Hepatocyte (in vitro differentiated cells): ENCODE data around the gene PPP1CA. TPM values are rescaled to one million over a fixed set of nuclear protein-coding genes. Genes with fewer than 3 reads are reported as not detected.

ENCODE experiments used
- DNase-seq: peaks from one replicate; pipeline ENCODE4 v3.0.0-alpha.2; 2016; ENCODE audit warnings: low spot score
- H2AFZ ChIP-seq: fragments of 200-600 bp; sonication (generic); 2 replicates; pipeline ENCODE4 v1.6.0; 2016; ENCODE audit warnings: antibody characterized with exemption, mild to moderate bottlenecking
- H3K27ac ChIP-seq: fragments of 200-600 bp; sonication (generic); 2 replicates; pipeline ENCODE4 v1.5.1; 2016; ENCODE audit warnings: mild to moderate bottlenecking
- H3K27me3 ChIP-seq: fragments of 200-600 bp; sonication (generic); 2 replicates; pipeline ENCODE4 v1.6.1; 2016
- H3K36me3 ChIP-seq: fragments of 200-600 bp; sonication (generic); replicated peaks from 2 replicates; pipeline ENCODE4 v1.5.1; 2016; ENCODE audit warnings: low read depth; ENCODE audit not compliant: insufficient read depth
- H3K4me1 ChIP-seq: fragments of 200-600 bp; sonication (generic); 2 replicates; pipeline ENCODE4 v1.5.1; 2016; ENCODE audit warnings: mild to moderate bottlenecking, moderate library complexity; ENCODE audit not compliant: insufficient read depth
- H3K4me2 ChIP-seq: fragments of 200-600 bp; sonication (generic); 2 replicates; pipeline ENCODE4 v1.6.0; 2016
- H3K4me3 ChIP-seq: fragments of 200-600 bp; sonication (generic); 2 replicates; pipeline ENCODE4 v1.5.1; 2016; ENCODE audit warnings: mild to moderate bottlenecking
- H3K79me2 ChIP-seq: fragments of 200-600 bp; sonication (generic); 2 replicates; pipeline ENCODE4 v1.6.0; 2017; ENCODE audit warnings: mild to moderate bottlenecking
- H3K9me2 ChIP-seq: fragments of 200-600 bp; sonication (generic); replicated peaks from 2 replicates; pipeline ENCODE4 v1.6.0; 2017; ENCODE audit warnings: mild to moderate bottlenecking; ENCODE audit not compliant: insufficient read depth
- H3K9me3 ChIP-seq: fragments of 200-600 bp; sonication (generic); 2 replicates; pipeline ENCODE4 v1.5.1; 2016; ENCODE audit warnings: low read depth, mild to moderate bottlenecking
- H4K20me1 ChIP-seq: fragments of 200-600 bp; sonication (generic); 2 replicates; pipeline ENCODE4 v1.6.0; 2016; ENCODE audit warnings: mild to moderate bottlenecking; ENCODE audit not compliant: insufficient read depth, poor library complexity, severe bottlenecking
- EZH2 ChIP-seq: fragments of 200-600 bp; sonication (generic); IDR thresholded peaks from 2 replicates; pipeline ENCODE4 v1.6.1; 2016; ENCODE audit warnings: antibody characterized with exemption, mild to moderate bottlenecking, borderline replicate concordance
- EZH2phosphoT487 ChIP-seq: fragments of 200-600 bp; sonication (generic); IDR thresholded peaks from one replicate; pipeline ENCODE4 v1.6.1; 2018; ENCODE audit warnings: antibody characterized with exemption, mild to moderate bottlenecking, low read depth, moderate library complexity; ENCODE audit not compliant: unreplicated experiment, severe bottlenecking
- WGBS: methylation state at CpG from one replicate; pipeline ENCODE4 v1.1.6; 2016; ENCODE audit warnings: low lambda C conversion rate; ENCODE audit errors: missing lambda C conversion rate; 5-methylcytosine and 5-hydroxymethylcytosine counted together
- polyA plus RNA-seq: library from polyadenylated mRNA; unstranded; fragments of >200 nt; fragmentation: Nextera tagmentation; extraction: Ambion mirVana; gene quantifications from 2 replicates; pipeline ENCODE4 v1.2.1, GENCODE V29; 2016
- total RNA-seq: library from RNA; depleted of rRNA; stranded (reverse); fragments of >200 nt; gene quantifications from 2 replicates; pipeline ENCODE4 v1.2.3, GENCODE V29; 2014
- TF ChIP-seq, protein P1 (sequence below): fragments of 200-600 bp; sonication (generic); IDR thresholded peaks from 2 replicates; pipeline ENCODE4 v1.5.1; 2016; ENCODE audit warnings: antibody characterized with exemption, mild to moderate bottlenecking; ENCODE audit not compliant: poor library complexity

The PPP1CA gene
- total and polyA plus RNA-seq, 2 experiments from 2014 or later: 146 to 242 TPM

DNA sequence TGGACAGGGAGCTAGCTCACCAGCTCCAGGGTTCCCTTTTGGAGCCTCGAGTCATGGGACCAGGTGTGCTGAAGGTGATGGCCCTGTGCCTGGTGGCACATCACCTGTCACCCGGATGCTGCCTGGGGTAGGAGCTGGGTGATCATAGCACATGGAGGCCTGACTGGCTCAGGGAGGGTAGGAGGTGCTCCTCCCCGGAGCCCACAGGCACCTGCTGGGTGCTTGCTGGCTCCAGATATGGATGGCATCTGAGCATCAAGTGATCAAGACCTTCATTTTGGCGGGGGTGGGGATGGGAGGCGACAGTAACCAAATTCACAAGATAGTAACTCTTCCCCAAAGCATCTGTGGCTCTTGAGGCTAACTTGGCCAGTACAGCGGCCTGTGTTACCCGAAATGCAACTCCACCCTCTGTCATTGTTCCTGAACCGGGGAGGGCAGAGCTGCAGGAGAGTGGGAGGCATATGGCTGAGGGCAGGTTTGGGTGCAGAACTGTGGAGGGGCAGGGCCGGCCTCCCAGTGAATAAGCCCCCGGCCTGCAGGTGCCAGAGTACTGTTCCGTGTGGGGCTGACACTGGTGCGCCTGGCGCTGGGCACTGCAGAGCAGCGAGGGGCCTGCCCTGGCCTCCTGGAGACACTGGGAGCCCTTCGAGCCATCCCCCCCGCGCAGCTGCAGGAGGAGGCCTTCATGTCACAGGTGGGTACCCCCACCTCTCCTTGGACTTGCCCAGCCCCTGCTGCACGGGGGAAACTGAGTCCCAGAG is 7.0 kb upstream of the PPP1CA start:
- no peak overlapping the region for H3K27ac ChIP-seq

DNA sequence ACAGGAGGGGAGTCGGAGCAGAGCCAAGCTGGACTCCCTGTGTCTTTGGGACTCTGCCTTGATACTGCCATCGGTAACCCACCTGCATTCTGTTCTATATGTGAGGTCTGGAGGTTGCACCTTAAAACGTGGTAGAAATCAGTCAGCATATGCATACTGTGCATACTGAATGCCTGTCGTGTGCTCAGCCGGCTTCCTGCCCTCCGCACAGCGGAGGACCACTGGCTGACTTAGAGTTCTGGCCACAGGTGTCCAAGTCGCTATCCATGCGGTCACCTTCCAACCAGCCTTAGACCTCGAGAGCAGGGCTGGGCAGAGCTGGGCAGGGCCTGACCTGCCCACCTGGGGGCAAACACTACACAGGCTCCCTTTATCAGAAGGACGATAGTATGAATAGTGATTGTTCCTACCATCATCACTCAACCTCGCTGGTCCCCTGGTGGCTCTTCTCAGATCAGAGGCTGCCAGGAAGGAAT is 6.1 kb upstream of the PPP1CA start:
- Histone ChIP-seq H3K27ac (no peak overlapping the region), H3K4me3 (no peak overlapping the region), H3K27me3 (no peaks in the 10 kb centered on the region)

More for the DNA sequence above, 7.0 kb upstream of the PPP1CA start:
- no peak for DNase-seq
- H3K79me2 ChIP-seq: no peaks in the 10 kb centered on the region
- H3K9me3 ChIP-seq: no peaks in the 10 kb centered on the region
- no peaks in the 10 kb centered on the region for H3K9me2 ChIP-seq
- no peak for TF ChIP-seq EZH2phosphoT487
- TF ChIP-seq, protein P1, sequence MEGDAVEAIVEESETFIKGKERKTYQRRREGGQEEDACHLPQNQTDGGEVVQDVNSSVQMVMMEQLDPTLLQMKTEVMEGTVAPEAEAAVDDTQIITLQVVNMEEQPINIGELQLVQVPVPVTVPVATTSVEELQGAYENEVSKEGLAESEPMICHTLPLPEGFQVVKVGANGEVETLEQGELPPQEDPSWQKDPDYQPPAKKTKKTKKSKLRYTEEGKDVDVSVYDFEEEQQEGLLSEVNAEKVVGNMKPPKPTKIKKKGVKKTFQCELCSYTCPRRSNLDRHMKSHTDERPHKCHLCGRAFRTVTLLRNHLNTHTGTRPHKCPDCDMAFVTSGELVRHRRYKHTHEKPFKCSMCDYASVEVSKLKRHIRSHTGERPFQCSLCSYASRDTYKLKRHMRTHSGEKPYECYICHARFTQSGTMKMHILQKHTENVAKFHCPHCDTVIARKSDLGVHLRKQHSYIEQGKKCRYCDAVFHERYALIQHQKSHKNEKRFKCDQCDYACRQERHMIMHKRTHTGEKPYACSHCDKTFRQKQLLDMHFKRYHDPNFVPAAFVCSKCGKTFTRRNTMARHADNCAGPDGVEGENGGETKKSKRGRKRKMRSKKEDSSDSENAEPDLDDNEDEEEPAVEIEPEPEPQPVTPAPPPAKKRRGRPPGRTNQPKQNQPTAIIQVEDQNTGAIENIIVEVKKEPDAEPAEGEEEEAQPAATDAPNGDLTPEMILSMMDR: no peak
- no peak for TF ChIP-seq EZH2
- no peak overlapping the region for H2AFZ ChIP-seq
- H3K27me3 ChIP-seq: no peaks in the 10 kb centered on the region
- H3K36me3 ChIP-seq: no peaks in the 10 kb centered on the region
- H3K4me1 ChIP-seq: no peaks in the 10 kb centered on the region
- no peak overlapping the region for H3K4me2 ChIP-seq
- WGBS: 88% methylated on average over 18 of the region's 18 CpGs
- H3K4me3 ChIP-seq: no peak overlapping the region
- H4K20me1 ChIP-seq: no peaks in the 10 kb centered on the region

DNA sequence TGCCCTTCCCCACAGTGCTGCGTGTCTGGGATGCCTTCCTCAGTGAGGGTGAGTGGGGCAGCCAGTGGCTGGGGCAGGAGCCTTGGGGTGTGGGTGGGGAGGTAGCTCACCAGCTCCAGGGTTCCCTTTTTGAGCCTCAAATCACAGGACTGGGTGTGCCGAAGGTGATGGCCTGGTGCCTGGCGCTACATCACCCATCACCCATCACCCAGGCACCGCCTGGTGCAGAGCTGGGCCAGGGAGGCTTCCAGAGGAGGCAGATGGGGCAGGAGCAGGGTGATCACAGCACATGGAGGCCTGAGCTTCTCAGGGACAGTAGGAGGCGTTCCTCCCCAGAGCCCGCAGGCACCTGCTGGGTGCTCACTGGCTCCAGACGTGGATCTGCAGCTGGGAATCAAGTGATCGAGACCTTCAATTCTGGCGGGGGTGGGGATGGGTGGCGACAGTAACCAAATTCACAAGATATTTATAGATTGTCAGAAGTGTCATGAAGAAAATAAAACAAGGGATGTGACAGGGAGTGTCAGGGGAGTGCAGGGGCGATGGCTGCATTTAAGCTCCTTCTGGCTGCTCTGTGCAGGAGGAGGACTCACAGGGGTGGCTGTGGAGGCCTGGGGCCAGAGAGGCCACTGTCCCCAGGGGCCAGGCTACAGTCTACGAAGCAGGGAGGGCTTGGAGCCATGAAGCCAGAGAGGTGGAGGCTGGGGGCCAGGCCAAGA is 5.5 kb upstream of the PPP1CA start:
- Histone ChIP-seq H2AFZ (no peak overlapping the region), H3K9me3 (no peaks in the 10 kb centered on the region), H3K36me3 (no peaks in the 10 kb centered on the region), H3K79me2 (no peaks in the 10 kb centered on the region), H3K9me2 (no peaks in the 10 kb centered on the region), H4K20me1 (no peaks in the 10 kb centered on the region), H3K4me3 (no peak overlapping the region), H3K4me1 (peaks cover 4% of the 10 kb centered on the region), H3K27ac (no peak overlapping the region), H3K4me2 (no peak overlapping the region), H3K27me3 (no peaks in the 10 kb centered on the region)
- no peak for DNase-seq
- TF ChIP-seq, protein P1: no peak
- TF ChIP-seq EZH2: no peak
- TF ChIP-seq EZH2phosphoT487: no peak
- 70% methylated on average over 12 of the region's 12 CpGs for WGBS

More for the DNA sequence above, 6.1 kb upstream of the PPP1CA start:
- no peaks in the 10 kb centered on the region for H3K4me1 ChIP-seq
- no peaks in the 10 kb centered on the region for H3K79me2 ChIP-seq
- H3K9me3 ChIP-seq: no peaks in the 10 kb centered on the region
- DNase-seq: no peak
- no peaks in the 10 kb centered on the region for H3K36me3 ChIP-seq
- no peak overlapping the region for H2AFZ ChIP-seq
- no peaks in the 10 kb centered on the region for H3K9me2 ChIP-seq
- no peaks in the 10 kb centered on the region for H4K20me1 ChIP-seq
- no peak overlapping the region for H3K4me2 ChIP-seq
- WGBS: 78% methylated on average over 12 of the region's 12 CpGs
- TF ChIP-seq EZH2 (no peak), EZH2phosphoT487 (no peak)
- TF ChIP-seq, protein P1: no peak
